Tibial nerve (tissue), 4 donors: ENCODE results near the gene CYP2C8.

Source experiments
- EP300 ChIP-seq, 2 donors: sonication (generic); formaldehyde crosslinking; IDR thresholded peaks; one replicate each; pipeline ENCODE4 v1.6.1; 2017; ENCODE audit warnings: antibody characterized with exemption in 2 of 2, mild to moderate bottlenecking in 1 of 2
- POLR2A ChIP-seq, 2 donors: fragments of 450-650 bp; IDR thresholded peaks; one replicate each; pipeline ENCODE4 v1.6.1; 2017; ENCODE audit warnings: antibody characterized with exemption in 2 of 2, mild to moderate bottlenecking in 2 of 2, moderate library complexity in 2 of 2
- TF ChIP-seq, protein P1 (sequence below), 5 experiments: fragments of 200-600 bp in 3 of 5; fragments of 450-650 bp in 2 of 5; sonication (generic) in 3 of 5; IDR thresholded peaks; one replicate each; pipeline ENCODE4 v1.5.1; 2016 to 2019; ENCODE audit warnings: antibody characterized with exemption in 5 of 5, mild to moderate bottlenecking in 3 of 5, moderate library complexity in 2 of 5

- TF ChIP-seq POLR2A (IDR thresholded peaks at IDR 0.05): no peak
- no peak for TF ChIP-seq EP300 (IDR thresholded peaks at IDR 0.05)
- TF ChIP-seq, protein P1, sequence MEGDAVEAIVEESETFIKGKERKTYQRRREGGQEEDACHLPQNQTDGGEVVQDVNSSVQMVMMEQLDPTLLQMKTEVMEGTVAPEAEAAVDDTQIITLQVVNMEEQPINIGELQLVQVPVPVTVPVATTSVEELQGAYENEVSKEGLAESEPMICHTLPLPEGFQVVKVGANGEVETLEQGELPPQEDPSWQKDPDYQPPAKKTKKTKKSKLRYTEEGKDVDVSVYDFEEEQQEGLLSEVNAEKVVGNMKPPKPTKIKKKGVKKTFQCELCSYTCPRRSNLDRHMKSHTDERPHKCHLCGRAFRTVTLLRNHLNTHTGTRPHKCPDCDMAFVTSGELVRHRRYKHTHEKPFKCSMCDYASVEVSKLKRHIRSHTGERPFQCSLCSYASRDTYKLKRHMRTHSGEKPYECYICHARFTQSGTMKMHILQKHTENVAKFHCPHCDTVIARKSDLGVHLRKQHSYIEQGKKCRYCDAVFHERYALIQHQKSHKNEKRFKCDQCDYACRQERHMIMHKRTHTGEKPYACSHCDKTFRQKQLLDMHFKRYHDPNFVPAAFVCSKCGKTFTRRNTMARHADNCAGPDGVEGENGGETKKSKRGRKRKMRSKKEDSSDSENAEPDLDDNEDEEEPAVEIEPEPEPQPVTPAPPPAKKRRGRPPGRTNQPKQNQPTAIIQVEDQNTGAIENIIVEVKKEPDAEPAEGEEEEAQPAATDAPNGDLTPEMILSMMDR (IDR thresholded peaks at IDR 0.05): no peak
Measured at GRCh38 chr10:95096143-95096542, 26.8 kb upstream of the CYP2C8 start.
